HepG2 (cell line): ENCODE results near the gene KIF3C. TPM values are rescaled to one million over a fixed set of nuclear protein-coding genes. Genes with fewer than 3 reads are reported as not detected.

Experiments used
- ATF6 ChIP-seq: sonication (generic); formaldehyde crosslinking; conservative IDR thresholded peaks from 2 replicates; pipeline ENCODE4 v1.4.0; 2020; ENCODE audit warnings: missing genetic modification reagents
- CAMTA2 ChIP-seq: sonication (generic); formaldehyde crosslinking; IDR thresholded peaks from 2 replicates; pipeline ENCODE4 v1.4.0; 2020; ENCODE audit warnings: mild to moderate bottlenecking, missing genetic modification reagents, borderline replicate concordance
- ERF ChIP-seq: IDR thresholded peaks from 2 replicates; pipeline ENCODE4 v1.6.1; 2018; ENCODE audit warnings: missing biosample characterization, missing genetic modification reagents
- ETV5 ChIP-seq: IDR thresholded peaks from 2 replicates; pipeline ENCODE4 v1.6.1; 2018; ENCODE audit warnings: missing biosample characterization, missing genetic modification reagents, inconsistent platforms, borderline replicate concordance
- GATAD2A ChIP-seq: IDR thresholded peaks from 2 replicates; pipeline ENCODE4 v1.6.1; 2016
- HOXA5 ChIP-seq: sonication (generic); formaldehyde crosslinking; IDR thresholded peaks from 2 replicates; pipeline ENCODE4 v1.4.0; 2020; ENCODE audit warnings: missing genetic modification reagents
- IKZF5 ChIP-seq: IDR thresholded peaks from 2 replicates; pipeline ENCODE4 v1.6.1; 2018; ENCODE audit warnings: missing genetic modification reagents, mild to moderate bottlenecking, missing compliant biosample characterization
- NFYB ChIP-seq: sonication (generic); formaldehyde crosslinking; IDR thresholded peaks from 2 replicates; pipeline ENCODE4 v1.4.0; 2020; ENCODE audit warnings: missing genetic modification reagents
- ONECUT2 ChIP-seq: sonication (generic); formaldehyde crosslinking; IDR thresholded peaks from 2 replicates; pipeline ENCODE4 v1.4.0; 2020; ENCODE audit warnings: missing genetic modification reagents
- SRSF4 ChIP-seq: fragments of 200-400 bp; formaldehyde crosslinking; IDR thresholded peaks from one replicate; pipeline ENCODE4 v1.6.1; 2018; ENCODE audit warnings: mild to moderate bottlenecking, low read depth, low read length, moderate library complexity; ENCODE audit not compliant: poor library complexity, severe bottlenecking
- TERF1 ChIP-seq: sonication (generic); formaldehyde crosslinking; IDR thresholded peaks from 2 replicates; pipeline ENCODE4 v1.8.0; 2022; ENCODE audit warnings: mild to moderate bottlenecking, missing genetic modification reagents, moderate library complexity
- ZNF232 ChIP-seq: sonication (generic); formaldehyde crosslinking; IDR thresholded peaks from 2 replicates; pipeline ENCODE4 v1.4.0; 2020; ENCODE audit warnings: missing genetic modification reagents, borderline replicate concordance
- ZNF280B ChIP-seq: sonication (generic); formaldehyde crosslinking; IDR thresholded peaks from 2 replicates; pipeline ENCODE4 v1.5.0; 2020; ENCODE audit warnings: missing genetic modification reagents, mild to moderate bottlenecking, borderline replicate concordance
- ZNF44 ChIP-seq: sonication (generic); formaldehyde crosslinking; IDR thresholded peaks from 2 replicates; pipeline ENCODE4 v1.5.1; 2020; ENCODE audit warnings: mild to moderate bottlenecking, missing genetic modification reagents
- ZNF570 ChIP-seq: sonication (generic); formaldehyde crosslinking; IDR thresholded peaks from 2 replicates; pipeline ENCODE4 v1.4.0; 2020; ENCODE audit warnings: mild to moderate bottlenecking, missing genetic modification reagents, borderline replicate concordance
- polyA plus RNA-seq, 8 experiments: library from polyadenylated mRNA; depleted of rRNA in 3 of 8; stranded (reverse) in 7 of 8; unstranded in 1 of 8; fragments of >200 nt; fragmentation: Illumina TruSeq in 4 of 8; extraction: Trizol in 4 of 8; gene quantifications; 2 replicates each; pipeline versions ENCODE4 v1.2.1 to v1.2.3, GENCODE V29; 2011 to 2016; ENCODE audit warnings: low read depth in 4 of 8, missing spikeins in 1 of 8, mixed read lengths in 1 of 8; ENCODE audit not compliant: insufficient read depth in 1 of 8
- total RNA-seq, 5 experiments: library from RNA; depleted of rRNA; stranded (reverse); fragments of >200 nt; fragmentation: Illumina TruSeq; extraction: Trizol; gene quantifications; 2 replicates each; pipeline ENCODE4 v1.2.3, GENCODE V29; 2016; ENCODE audit warnings: low read depth in 1 of 5
- TF ChIP-seq, protein P1 (sequence below): sonication (generic); formaldehyde crosslinking; IDR thresholded peaks from 2 replicates; pipeline ENCODE4 v1.9.0; 2021; ENCODE audit warnings: mild to moderate bottlenecking, missing genetic modification reagents

KIF3C gene
- total and polyA plus RNA-seq, 2 of the 13 experiments (the other 11 are each of a cell fraction or from before 2014, with no cell fraction given): 3.6 to 4.9 TPM

DNA sequence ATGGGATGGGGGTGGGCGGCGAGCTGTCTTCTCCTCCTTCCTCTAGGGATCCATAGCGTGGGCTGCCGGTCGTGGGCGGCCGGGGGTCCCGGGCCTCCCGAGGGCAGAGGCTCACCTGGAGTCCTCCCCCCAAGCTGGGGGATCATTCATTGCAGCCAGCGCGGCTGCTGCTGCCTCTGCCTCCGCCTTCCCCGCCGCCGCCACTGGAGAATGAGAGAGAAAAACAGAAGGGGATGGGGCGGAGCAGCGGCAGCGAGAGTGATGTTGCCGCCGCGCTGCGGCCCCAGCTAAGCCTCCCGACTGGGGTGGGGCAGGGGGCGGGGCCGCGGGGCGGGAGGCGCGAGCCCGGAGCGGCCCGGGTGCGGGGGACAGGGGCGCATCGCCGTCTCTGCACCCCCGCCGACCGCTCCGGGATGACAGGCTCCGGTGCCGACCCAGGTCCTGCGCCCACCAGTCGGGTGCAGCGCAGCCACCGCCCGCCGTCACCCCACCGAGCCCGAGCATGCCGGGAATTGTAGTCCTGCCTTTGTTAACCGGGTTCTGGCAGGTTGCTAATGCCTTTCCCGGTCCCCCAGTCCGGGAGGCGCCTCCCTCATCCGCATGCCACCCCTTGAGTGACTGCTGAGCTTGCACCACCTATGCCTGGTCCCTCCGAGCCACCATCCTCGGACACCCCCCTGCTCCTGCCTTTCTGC is at the start of gene KIF3C (continued):
- no peak for TF ChIP-seq ZNF44 (CRISPR knock-in tag)
- no peak; the same call in 1 of the 2 replicates for TF ChIP-seq ZNF280B (CRISPR knock-in tag)
- no peak for TF ChIP-seq SRSF4
- no peak for TF ChIP-seq ERF (CRISPR knock-in tag)
- no peak for TF ChIP-seq ZNF232 (CRISPR knock-in tag)
- TF ChIP-seq ETV5 (CRISPR knock-in tag): no peak
- TF ChIP-seq HOXA5 (CRISPR knock-in tag): no peak
- peak; percentile 52; the same call in 1 of the 2 replicates for TF ChIP-seq NFYB (CRISPR knock-in tag)
- TF ChIP-seq, protein P1, sequence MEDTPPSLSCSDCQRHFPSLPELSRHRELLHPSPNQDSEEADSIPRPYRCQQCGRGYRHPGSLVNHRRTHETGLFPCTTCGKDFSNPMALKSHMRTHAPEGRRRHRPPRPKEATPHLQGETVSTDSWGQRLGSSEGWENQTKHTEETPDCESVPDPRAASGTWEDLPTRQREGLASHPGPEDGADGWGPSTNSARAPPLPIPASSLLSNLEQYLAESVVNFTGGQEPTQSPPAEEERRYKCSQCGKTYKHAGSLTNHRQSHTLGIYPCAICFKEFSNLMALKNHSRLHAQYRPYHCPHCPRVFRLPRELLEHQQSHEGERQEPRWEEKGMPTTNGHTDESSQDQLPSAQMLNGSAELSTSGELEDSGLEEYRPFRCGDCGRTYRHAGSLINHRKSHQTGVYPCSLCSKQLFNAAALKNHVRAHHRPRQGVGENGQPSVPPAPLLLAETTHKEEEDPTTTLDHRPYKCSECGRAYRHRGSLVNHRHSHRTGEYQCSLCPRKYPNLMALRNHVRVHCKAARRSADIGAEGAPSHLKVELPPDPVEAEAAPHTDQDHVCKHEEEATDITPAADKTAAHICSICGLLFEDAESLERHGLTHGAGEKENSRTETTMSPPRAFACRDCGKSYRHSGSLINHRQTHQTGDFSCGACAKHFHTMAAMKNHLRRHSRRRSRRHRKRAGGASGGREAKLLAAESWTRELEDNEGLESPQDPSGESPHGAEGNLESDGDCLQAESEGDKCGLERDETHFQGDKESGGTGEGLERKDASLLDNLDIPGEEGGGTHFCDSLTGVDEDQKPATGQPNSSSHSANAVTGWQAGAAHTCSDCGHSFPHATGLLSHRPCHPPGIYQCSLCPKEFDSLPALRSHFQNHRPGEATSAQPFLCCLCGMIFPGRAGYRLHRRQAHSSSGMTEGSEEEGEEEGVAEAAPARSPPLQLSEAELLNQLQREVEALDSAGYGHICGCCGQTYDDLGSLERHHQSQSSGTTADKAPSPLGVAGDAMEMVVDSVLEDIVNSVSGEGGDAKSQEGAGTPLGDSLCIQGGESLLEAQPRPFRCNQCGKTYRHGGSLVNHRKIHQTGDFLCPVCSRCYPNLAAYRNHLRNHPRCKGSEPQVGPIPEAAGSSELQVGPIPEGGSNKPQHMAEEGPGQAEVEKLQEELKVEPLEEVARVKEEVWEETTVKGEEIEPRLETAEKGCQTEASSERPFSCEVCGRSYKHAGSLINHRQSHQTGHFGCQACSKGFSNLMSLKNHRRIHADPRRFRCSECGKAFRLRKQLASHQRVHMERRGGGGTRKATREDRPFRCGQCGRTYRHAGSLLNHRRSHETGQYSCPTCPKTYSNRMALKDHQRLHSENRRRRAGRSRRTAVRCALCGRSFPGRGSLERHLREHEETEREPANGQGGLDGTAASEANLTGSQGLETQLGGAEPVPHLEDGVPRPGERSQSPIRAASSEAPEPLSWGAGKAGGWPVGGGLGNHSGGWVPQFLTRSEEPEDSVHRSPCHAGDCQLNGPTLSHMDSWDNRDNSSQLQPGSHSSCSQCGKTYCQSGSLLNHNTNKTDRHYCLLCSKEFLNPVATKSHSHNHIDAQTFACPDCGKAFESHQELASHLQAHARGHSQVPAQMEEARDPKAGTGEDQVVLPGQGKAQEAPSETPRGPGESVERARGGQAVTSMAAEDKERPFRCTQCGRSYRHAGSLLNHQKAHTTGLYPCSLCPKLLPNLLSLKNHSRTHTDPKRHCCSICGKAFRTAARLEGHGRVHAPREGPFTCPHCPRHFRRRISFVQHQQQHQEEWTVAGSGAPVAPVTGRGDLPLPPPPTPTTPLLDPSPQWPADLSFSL (CRISPR knock-in tag): no peak
- no peak for TF ChIP-seq CAMTA2 (CRISPR knock-in tag)
- no peak for TF ChIP-seq ONECUT2 (CRISPR knock-in tag)
- TF ChIP-seq GATAD2A (CRISPR knock-in tag): no peak
- TF ChIP-seq IKZF5 (CRISPR knock-in tag): no peak
- no peak for TF ChIP-seq TERF1
- no peak for TF ChIP-seq ATF6
- no peak for TF ChIP-seq ZNF570 (CRISPR knock-in tag)
